ENCODE results near the gene NUP210L. TPM values are rescaled to one million over a fixed set of nuclear protein-coding genes. Genes with fewer than 3 reads are reported as not detected.
"Not testable (repeated sequence)": the region's sequence is repeated elsewhere in the genome, so short reads cannot be mapped to it uniquely, and the experiment has no call there.

The NUP210L gene
- total RNA-seq, 1 experiment from 2014 or later: 0.12 TPM

DNA sequence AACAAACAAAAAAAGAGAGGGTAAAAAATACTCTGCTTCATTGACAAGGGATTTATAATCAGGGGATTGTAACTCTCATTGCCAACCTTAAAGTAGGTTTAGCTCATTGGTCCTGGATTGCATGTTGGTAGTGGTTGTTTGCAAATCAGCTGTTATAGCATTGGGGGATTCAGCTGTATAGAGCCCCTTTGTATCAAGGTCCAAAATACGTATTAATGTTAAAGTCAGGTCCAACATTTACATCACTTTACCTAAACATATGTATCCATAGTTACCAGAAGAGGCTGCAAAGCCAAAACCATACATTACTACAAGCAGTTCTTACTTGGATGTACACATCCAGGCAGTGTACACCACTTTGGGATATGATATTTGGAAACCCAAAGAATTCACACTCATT lies 134.9 kb downstream of the NUP210L start:
- TF ChIP-seq, protein P1, sequence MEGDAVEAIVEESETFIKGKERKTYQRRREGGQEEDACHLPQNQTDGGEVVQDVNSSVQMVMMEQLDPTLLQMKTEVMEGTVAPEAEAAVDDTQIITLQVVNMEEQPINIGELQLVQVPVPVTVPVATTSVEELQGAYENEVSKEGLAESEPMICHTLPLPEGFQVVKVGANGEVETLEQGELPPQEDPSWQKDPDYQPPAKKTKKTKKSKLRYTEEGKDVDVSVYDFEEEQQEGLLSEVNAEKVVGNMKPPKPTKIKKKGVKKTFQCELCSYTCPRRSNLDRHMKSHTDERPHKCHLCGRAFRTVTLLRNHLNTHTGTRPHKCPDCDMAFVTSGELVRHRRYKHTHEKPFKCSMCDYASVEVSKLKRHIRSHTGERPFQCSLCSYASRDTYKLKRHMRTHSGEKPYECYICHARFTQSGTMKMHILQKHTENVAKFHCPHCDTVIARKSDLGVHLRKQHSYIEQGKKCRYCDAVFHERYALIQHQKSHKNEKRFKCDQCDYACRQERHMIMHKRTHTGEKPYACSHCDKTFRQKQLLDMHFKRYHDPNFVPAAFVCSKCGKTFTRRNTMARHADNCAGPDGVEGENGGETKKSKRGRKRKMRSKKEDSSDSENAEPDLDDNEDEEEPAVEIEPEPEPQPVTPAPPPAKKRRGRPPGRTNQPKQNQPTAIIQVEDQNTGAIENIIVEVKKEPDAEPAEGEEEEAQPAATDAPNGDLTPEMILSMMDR (IDR thresholded peaks at IDR 0.05; ENCODE audit: unreplicated experiment): no peak
- no peak overlapping the region for H3K27ac Mint-ChIP-seq (ENCODE audit: unreplicated experiment)
- intact Hi-C loops (cut with micrococcal nuclease; ENCODE audit: unreplicated experiment): no loop called here
- H3K27me3 Mint-ChIP-seq (ENCODE audit: unreplicated experiment): no peaks in the 10 kb centered on the region
- DNase-seq: no peak
- no peaks in the 10 kb centered on the region for H3K9me3 Mint-ChIP-seq (ENCODE audit: low read depth, unreplicated experiment)
- no peaks in the 10 kb centered on the region for H3K36me3 Mint-ChIP-seq (ENCODE audit: insufficient read depth, unreplicated experiment)
- H3K4me1 Mint-ChIP-seq (ENCODE audit: low read depth, unreplicated experiment): no peaks in the 10 kb centered on the region
- CTCF ChIA-PET: no interaction called here
- no peak overlapping the region for H3K4me3 Mint-ChIP-seq (ENCODE audit: low read depth, unreplicated experiment)
- no TSS peak for BruUV-seq (replicated peaks)

DNA sequence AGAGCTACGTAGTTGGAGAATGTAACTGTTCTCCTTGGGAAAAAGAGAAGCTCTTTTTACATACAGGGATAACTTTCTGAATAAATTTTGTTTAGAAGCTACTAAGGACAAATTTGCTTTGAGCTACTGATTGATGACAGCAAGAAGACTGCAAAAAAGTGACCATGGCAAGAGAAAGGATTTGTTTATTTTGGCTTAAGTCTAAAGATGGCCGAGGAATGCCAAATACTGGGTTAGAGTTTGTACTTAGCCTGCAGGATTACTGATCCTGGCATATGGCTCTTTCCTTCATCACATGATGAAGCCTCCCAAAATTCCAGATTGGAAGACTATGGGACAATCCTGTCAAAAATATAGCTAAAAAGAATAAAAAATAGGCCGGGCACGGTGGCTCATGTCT lies 135.6 kb downstream of the NUP210L start:
- Mint-ChIP-seq H3K9me3 (ENCODE audit: low read depth, unreplicated experiment) (no peaks in the 10 kb centered on the region), H3K36me3 (ENCODE audit: insufficient read depth, unreplicated experiment) (no peaks in the 10 kb centered on the region), H3K27me3 (ENCODE audit: unreplicated experiment) (no peaks in the 10 kb centered on the region), H3K27ac (ENCODE audit: unreplicated experiment) (no peak overlapping the region), H3K4me3 (ENCODE audit: low read depth, unreplicated experiment) (no peak overlapping the region), H3K4me1 (ENCODE audit: low read depth, unreplicated experiment) (peaks cover 5% of the 10 kb centered on the region)
- intact Hi-C loops (cut with micrococcal nuclease; ENCODE audit: unreplicated experiment): no loop called here
- CTCF ChIA-PET: no interaction called here
- BruUV-seq (replicated peaks): no TSS peak
- DNase-seq: no peak
- TF ChIP-seq, protein P1 (IDR thresholded peaks at IDR 0.05; ENCODE audit: unreplicated experiment): no peak

DNA sequence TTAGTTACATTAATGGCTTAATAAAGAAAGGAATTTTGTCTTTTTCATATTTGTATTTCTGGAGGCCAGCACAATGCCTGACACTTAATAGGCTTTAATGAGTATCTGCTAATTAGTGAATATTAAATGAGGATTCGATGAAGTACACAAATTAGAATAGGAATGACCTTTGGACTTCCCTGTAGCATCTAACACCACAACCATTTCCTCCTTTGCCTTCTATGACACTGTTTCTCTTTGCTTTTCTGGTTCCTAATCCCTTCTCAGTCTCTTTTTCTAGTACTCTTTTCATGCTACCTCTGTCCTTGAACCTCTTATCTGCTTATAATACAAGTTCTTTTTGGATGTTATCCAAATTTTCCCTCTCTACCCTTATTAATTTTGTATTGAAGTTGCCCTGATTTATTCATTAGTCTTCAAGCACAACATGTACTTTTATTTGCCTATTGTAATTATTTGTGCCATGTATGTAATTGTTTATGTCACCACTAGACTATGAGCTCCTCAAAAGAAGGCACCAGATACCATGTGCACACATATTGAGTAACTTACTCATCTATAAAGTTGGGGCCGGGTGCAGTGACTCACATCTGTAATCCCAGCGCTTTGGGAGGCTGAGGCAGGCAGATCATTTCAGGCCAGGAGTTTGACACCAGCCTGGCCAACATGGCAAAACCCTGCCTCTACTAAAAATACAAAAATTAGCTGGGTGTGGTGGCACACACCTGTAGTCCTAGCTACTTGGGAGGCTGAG lies 140.5 kb downstream of the NUP210L start:
- Mint-ChIP-seq H3K4me3 (ENCODE audit: low read depth, unreplicated experiment) (no peak overlapping the region), H3K4me1 (ENCODE audit: low read depth, unreplicated experiment) (peaks cover 10% of the 10 kb centered on the region), H3K27me3 (ENCODE audit: unreplicated experiment) (no peaks in the 10 kb centered on the region), H3K9me3 (ENCODE audit: low read depth, unreplicated experiment) (no peaks in the 10 kb centered on the region), H3K36me3 (ENCODE audit: insufficient read depth, unreplicated experiment) (no peaks in the 10 kb centered on the region), H3K27ac (ENCODE audit: unreplicated experiment) (peak overlapping the region; percentile 7)
- intact Hi-C loops (cut with micrococcal nuclease; ENCODE audit: unreplicated experiment): no loop called here
- BruUV-seq (replicated peaks): no TSS peak
- CTCF ChIA-PET: interaction anchor here (0.6 kb wide), 1 partner anchor 139 kb away, joined by 3 read pairs; no protein-coding TSS in a partner anchor
- TF ChIP-seq, protein P1 (IDR thresholded peaks at IDR 0.05; ENCODE audit: unreplicated experiment): no peak
- DNase-seq: no peak

DNA sequence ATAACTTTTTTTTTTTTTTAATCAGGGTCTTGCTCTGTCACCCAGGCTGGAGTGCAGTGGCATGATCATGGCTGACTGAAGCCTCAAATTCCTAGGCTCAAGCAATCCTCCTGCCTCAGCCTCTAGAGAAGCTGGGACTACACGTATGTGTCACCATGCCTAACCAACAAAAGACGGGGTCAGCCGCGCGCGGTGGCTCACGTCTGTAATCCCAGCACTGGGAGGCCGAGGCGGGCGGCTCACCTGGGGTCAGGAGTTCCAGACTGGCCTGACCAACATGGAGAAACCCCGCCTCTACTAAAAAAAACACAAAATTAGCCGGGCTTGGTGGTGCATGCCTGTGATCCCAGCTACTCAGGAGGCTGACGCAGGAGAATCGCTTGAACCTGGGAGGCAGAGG lies 142.3 kb downstream of the NUP210L start:
- H3K27me3 Mint-ChIP-seq (ENCODE audit: unreplicated experiment); BruUV-seq (replicated peaks); intact Hi-C loops (cut with micrococcal nuclease; ENCODE audit: unreplicated experiment); H3K36me3 Mint-ChIP-seq (ENCODE audit: insufficient read depth, unreplicated experiment); H3K27ac Mint-ChIP-seq (ENCODE audit: unreplicated experiment); H3K9me3 Mint-ChIP-seq (ENCODE audit: low read depth, unreplicated experiment); CTCF ChIA-PET; H3K4me3 Mint-ChIP-seq (ENCODE audit: low read depth, unreplicated experiment); DNase-seq: not testable (repeated sequence)
- H3K4me1 Mint-ChIP-seq (ENCODE audit: low read depth, unreplicated experiment): peaks cover 10% of the 10 kb centered on the region

DNA sequence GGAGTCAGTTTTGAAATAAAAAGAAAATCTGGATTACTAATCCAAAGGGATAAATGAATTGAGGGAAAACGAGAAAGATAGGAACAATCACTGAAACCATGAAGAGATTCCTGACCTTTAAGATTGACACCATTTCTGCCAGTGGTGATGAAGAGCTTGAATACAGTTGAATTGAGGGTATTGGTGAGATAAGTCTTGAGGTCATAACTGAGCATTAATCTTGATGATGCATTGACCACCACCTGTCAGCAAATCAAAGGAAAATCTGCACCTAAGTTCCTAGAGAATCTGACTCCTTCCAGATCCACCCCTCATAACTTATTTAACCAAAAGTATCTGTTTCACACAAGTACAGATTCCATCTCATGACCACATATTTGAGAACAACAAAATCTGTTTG lies 142.7 kb downstream of the NUP210L start:
- no peaks in the 10 kb centered on the region for H3K9me3 Mint-ChIP-seq (ENCODE audit: low read depth, unreplicated experiment)
- no peaks in the 10 kb centered on the region for H3K27me3 Mint-ChIP-seq (ENCODE audit: unreplicated experiment)
- peaks cover 10% of the 10 kb centered on the region for H3K4me1 Mint-ChIP-seq (ENCODE audit: low read depth, unreplicated experiment)
- intact Hi-C loops (cut with micrococcal nuclease; ENCODE audit: unreplicated experiment): no loop called here
- no peaks in the 10 kb centered on the region for H3K36me3 Mint-ChIP-seq (ENCODE audit: insufficient read depth, unreplicated experiment)
- TF ChIP-seq, protein P1 (IDR thresholded peaks at IDR 0.05; ENCODE audit: unreplicated experiment): no peak
- DNase-seq: no peak
- BruUV-seq (replicated peaks): no TSS peak
- no peak overlapping the region for H3K4me3 Mint-ChIP-seq (ENCODE audit: low read depth, unreplicated experiment)
- H3K27ac Mint-ChIP-seq (ENCODE audit: unreplicated experiment): no peak overlapping the region
- CTCF ChIA-PET: interaction anchor here (0.7 kb wide), 1 partner anchor 11 kb away, joined by 5 read pairs; no protein-coding TSS in a partner anchor

Measured in Calu3 (cell line).